Lung (tissue), 12 donors: ENCODE data around the gene PABPN1L. TPM values are rescaled to one million over a fixed set of nuclear protein-coding genes. Genes with fewer than 3 reads are reported as not detected.
"Not testable (repeated sequence)": the region's sequence is repeated elsewhere in the genome, so short reads cannot be mapped to it uniquely, and the experiment has no call there.

Source experiments
- ATAC-seq: fragments of 200-7000 bp; cut with Tn5 transposase; one replicate; pipeline ENCODE4 v1.9.1; 2020; ENCODE audit warnings: moderate number of reproducible peaks; ENCODE audit not compliant: insufficient read depth, low FRiP score
- DNase-seq, 3 donors: peaks; one replicate each; pipeline ENCODE4 v3.0.0-alpha.2; 2013 to 2017
- H3K27ac ChIP-seq, 2 donors: one replicate each; pipeline ENCODE4 v1.5.1; 2013; ENCODE audit warnings: mild to moderate bottlenecking in 2 of 2, moderate library complexity in 2 of 2, control low read depth in 1 of 2, inconsistent platforms in 1 of 2, low read depth in 1 of 2, low read length in 1 of 2
- H3K27me3 ChIP-seq, 3 donors: one replicate each; pipeline ENCODE4 v1.5.1; 2013; ENCODE audit warnings: low read length in 2 of 3; ENCODE audit not compliant: control insufficient read depth in 3 of 3, insufficient read depth in 3 of 3
- H3K36me3 ChIP-seq, 4 donors: one replicate each; pipeline ENCODE4 v1.5.1; 2013; ENCODE audit warnings: low read length in 4 of 4, mild to moderate bottlenecking in 1 of 4, moderate library complexity in 1 of 4; ENCODE audit not compliant: control insufficient read depth in 4 of 4, insufficient read depth in 4 of 4
- H3K4me1 ChIP-seq, 5 donors: one replicate each; pipeline ENCODE4 v1.5.1; 2013; ENCODE audit warnings: low read length in 5 of 5, mild to moderate bottlenecking in 2 of 5, moderate library complexity in 1 of 5; ENCODE audit not compliant: control insufficient read depth in 5 of 5, insufficient read depth in 5 of 5
- H3K4me3 ChIP-seq: one replicate; pipeline ENCODE4 v1.5.1; 2013; ENCODE audit warnings: mild to moderate bottlenecking, control low read depth, moderate library complexity
- H3K9ac ChIP-seq, 2 donors: one replicate each; pipeline ENCODE4 v1.5.1; 2013; ENCODE audit warnings: low read length in 2 of 2, control low read depth in 1 of 2; ENCODE audit not compliant: insufficient read depth in 1 of 2
- H3K9me3 ChIP-seq, 4 donors: one replicate each; pipeline ENCODE4 v1.5.1; 2013; ENCODE audit warnings: low read length in 3 of 4, mild to moderate bottlenecking in 1 of 4, moderate library complexity in 1 of 4; ENCODE audit not compliant: control insufficient read depth in 4 of 4, insufficient read depth in 3 of 4
- WGBS, 2 donors: extraction: QIAGEN DNeasy Blood & Tissue Kit; methylation state at CpG; one replicate each; pipeline ENCODE4 v1.1.7; 2013; 5-methylcytosine and 5-hydroxymethylcytosine counted together
- polyA plus RNA-seq, 2 donors: library from polyadenylated mRNA; stranded (reverse); fragments of 200-250 nt; gene quantifications; one replicate each; pipeline ENCODE4 v1.2.1, GENCODE V29; 2013
- total RNA-seq, 2 donors: library from RNA; depleted of rRNA in 1 of 2; stranded (reverse); fragments of >200 nt in 1 of 2; gene quantifications; one replicate each; pipeline ENCODE4 v1.2.1, GENCODE V29; 2014 to 2021
- TF ChIP-seq, protein P1 (sequence below): IDR thresholded peaks from 2 replicates; pipeline ENCODE4 v1.5.1; 2012; ENCODE audit warnings: mild to moderate bottlenecking; ENCODE audit errors: control extremely low read depth, extremely low read depth
- donor health status: control.
- donor health status: control.
- donor health status: Bipolar disorder and iron deficiency.
- donor health status: healthy.
- donor health status: DM: yes; HTN: yes; CAD: no.

Gene PABPN1L
- total and polyA plus RNA-seq, 4 donors = 0.03 to 0.22 TPM; not detected in 2

DNA sequence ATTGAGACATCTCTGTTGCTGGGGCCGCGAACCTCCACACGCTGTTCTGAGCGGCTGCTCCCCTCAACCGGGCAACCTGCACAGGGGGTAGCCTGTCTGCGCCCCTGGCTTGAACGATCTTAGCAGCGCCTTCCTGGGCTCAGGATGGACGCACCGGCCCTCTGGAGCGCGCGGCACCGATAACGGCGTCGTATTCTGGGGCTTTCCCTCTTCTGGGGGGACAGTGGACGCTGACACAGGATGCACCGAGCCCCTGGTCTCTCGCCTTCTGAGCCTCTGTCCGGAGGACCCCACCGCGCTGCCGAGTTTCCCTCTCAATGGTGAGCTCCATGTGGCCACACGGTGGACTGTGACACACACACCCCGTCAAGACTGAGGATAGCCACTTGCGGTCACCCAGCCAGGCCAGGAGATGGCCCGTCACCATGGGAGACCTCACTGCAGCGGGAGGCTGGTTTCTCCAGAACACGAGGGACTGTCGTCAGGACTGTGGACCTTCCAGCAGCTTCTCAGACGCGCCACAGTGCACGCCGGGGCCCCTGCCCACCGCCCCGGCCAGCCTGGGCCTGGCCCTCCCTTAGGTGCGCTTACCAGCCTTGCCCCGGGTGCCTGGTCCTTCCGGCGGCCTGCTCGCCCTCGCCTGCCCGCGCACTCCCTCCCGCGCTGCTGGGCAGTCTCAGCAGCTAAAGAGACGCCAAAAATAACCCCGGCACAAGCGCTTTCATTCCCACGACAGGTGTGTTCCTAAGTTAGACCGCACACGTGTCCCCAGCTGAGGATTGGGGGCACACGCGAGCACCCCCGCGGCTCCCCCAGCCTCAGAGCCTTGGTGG is 30.0 kb upstream of the PABPN1L start:
- no peak for ATAC-seq
- Histone ChIP-seq H3K27ac (no peak overlapping the region), H3K4me3 (no peak overlapping the region), H3K9me3 (no peaks in the 10 kb centered on the region), H3K27me3 (no peaks in the 10 kb centered on the region), H3K4me1 (peaks cover 0 to 25% (median 4%) of the 10 kb centered on the region in 5 donors), H3K36me3 (peaks cover 0 to 17% (median 0%) of the 10 kb centered on the region in 4 donors), H3K9ac (no peak overlapping the region)
- TF ChIP-seq, protein P1, sequence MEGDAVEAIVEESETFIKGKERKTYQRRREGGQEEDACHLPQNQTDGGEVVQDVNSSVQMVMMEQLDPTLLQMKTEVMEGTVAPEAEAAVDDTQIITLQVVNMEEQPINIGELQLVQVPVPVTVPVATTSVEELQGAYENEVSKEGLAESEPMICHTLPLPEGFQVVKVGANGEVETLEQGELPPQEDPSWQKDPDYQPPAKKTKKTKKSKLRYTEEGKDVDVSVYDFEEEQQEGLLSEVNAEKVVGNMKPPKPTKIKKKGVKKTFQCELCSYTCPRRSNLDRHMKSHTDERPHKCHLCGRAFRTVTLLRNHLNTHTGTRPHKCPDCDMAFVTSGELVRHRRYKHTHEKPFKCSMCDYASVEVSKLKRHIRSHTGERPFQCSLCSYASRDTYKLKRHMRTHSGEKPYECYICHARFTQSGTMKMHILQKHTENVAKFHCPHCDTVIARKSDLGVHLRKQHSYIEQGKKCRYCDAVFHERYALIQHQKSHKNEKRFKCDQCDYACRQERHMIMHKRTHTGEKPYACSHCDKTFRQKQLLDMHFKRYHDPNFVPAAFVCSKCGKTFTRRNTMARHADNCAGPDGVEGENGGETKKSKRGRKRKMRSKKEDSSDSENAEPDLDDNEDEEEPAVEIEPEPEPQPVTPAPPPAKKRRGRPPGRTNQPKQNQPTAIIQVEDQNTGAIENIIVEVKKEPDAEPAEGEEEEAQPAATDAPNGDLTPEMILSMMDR = no peak
- DNase-seq = no peak
- WGBS, 2 donors = 91 to 95% methylated on average over 57 of the region's 57 CpGs

DNA sequence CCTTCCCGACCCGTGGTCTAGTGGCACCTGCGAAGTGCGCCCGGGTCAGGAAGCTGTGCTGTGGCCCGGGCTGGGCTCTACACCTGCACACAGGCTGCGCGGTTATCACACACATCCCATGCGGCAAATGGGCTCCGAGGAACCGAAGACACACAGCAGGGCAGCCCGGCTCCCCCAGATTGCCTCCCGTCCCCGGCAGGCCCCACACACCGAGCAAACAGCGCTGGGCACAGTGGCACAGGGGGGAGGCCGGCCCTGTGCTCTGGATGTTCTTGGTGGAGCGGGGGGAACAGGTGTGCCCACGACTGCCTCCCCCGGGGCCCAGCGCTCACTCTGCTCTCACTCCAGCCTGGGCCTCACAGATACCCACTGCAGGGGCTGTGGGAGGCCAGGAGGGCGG is 28.9 kb upstream of the PABPN1L start:
- WGBS, 2 donors = 95% methylated on average over 22 of the region's 22 CpGs
- TF ChIP-seq, protein P1 = no peak
- Histone ChIP-seq H3K27me3 (no peaks in the 10 kb centered on the region), H3K36me3 (peaks cover 0 to 14% (median 0%) of the 10 kb centered on the region in 4 donors), H3K9me3 (no peaks in the 10 kb centered on the region), H3K9ac (no peak overlapping the region), H3K4me3 (no peak overlapping the region), H3K4me1 (peaks cover 0 to 14% (median 0%) of the 10 kb centered on the region in 5 donors), H3K27ac (no peak overlapping the region)
- no peak for DNase-seq
- ATAC-seq = no peak

DNA sequence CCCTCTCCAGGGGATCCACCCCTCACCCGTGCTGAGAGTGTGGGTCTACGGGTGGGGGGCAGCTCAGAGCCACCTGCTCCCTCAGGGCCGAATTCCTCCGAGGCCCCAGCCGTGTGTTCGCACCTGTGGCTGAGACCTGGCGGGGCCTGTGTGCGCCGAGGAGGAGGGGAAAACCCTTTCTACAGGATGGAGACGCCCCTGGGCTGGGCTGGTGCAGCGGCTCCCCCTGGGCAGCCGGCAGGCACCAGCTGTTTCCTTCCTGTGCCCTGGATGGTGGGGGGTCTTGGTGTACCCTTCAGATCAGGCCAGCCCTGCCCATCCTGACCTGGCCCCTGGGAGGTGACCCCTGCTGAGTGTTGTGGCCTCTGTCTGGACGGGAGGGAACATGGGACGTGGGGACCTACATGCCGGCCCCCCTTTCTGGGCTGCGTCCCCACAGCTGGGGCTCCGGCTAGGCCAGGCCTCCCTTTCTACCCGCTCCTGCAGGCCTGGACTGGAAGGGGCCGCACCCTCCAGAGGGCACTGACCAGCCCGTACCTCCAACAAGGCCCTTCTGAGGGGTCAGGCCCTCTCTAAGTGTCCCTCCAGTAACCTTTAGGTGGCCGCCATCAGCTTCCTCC is 28.3 kb upstream of the PABPN1L start:
- Histone ChIP-seq H3K4me3 (no peak overlapping the region), H3K9ac (no peak overlapping the region)

DNA sequence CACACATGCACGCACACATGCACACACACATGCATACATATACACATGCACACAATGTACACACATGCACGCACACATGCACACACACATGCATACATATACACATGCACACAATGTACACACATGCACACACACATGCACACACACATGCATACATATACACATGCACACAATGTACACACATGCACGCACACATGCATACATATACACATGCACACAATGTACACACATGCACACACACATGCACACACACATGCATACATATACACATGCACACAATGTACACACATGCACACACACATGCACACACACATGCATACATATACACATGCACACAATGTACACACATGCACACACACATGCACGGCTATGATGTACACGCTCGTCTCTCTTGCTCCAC is 27.8 kb upstream of the PABPN1L start:
- H3K9ac ChIP-seq, ATAC-seq, H3K4me1 ChIP-seq, H3K9me3 ChIP-seq, DNase-seq, H3K27me3 ChIP-seq, H3K4me3 ChIP-seq, H3K27ac ChIP-seq: not testable (repeated sequence)
- peaks cover 0 to 14% (median 0%) of the 10 kb centered on the region in 4 donors for H3K36me3 ChIP-seq
- 75 to 98% methylated on average over 4 of the region's 6 CpGs for WGBS, 2 donors

More for the DNA sequence above, 28.3 kb upstream of the PABPN1L start:
- no peaks in the 10 kb centered on the region for H3K9me3 ChIP-seq
- DNase-seq = no peak
- ATAC-seq = no peak
- 73 to 76% methylated on average over 19 to 21 of the region's 21 CpGs for WGBS, 2 donors
- peaks cover 0 to 8% (median 0%) of the 10 kb centered on the region in 5 donors for H3K4me1 ChIP-seq
- no peak overlapping the region for H3K27ac ChIP-seq
- H3K27me3 ChIP-seq = no peaks in the 10 kb centered on the region
- TF ChIP-seq, protein P1 = no peak
- H3K36me3 ChIP-seq = peaks cover 0 to 14% (median 0%) of the 10 kb centered on the region in 4 donors
